ENCODE data around the gene EPB41L4A.
A peak's percentile ranks its signal among the peaks of the same experiment; 100 is the strongest.
"Not testable (repeated sequence)": the region's sequence is repeated elsewhere in the genome, so short reads cannot be mapped to it uniquely, and the experiment has no call there.

The EPB41L4A gene

GRCh38 chr5:112419164-112419985, at the start of gene EPB41L4A:
Gene EPB41L4A (minus strand): TSS chr5:112419277. CDS start chr5:112419039, 238 bp downstream.
- no peak for DNase-seq (ENCODE audit: low read depth)

- DNase-seq (ENCODE audit: low read depth): no peak
Observed at GRCh38 chr5:112467485-112467884, 48.4 kb upstream of the EPB41L4A start.

- not testable (repeated sequence) for DNase-seq (ENCODE audit: low read depth)
Observed at GRCh38 chr5:112466261-112466660, 47.2 kb upstream of the EPB41L4A start.

GRCh38 chr5:112447187-112447760, 28.2 kb upstream of the EPB41L4A start:
- DNase-seq (ENCODE audit: low read depth): not testable (repeated sequence)

GRCh38 chr5:112445626-112446350, 26.7 kb upstream of the EPB41L4A start:
- DNase-seq (ENCODE audit: low read depth): no peak

- not testable (repeated sequence) for DNase-seq (ENCODE audit: low read depth)
Observed at GRCh38 chr5:112443932-112444331, 24.9 kb upstream of the EPB41L4A start.

- no peak for DNase-seq (ENCODE audit: low read depth)
Observed at GRCh38 chr5:112440031-112440430, 21.0 kb upstream of the EPB41L4A start.

GRCh38 chr5:112436144-112436543, 17.1 kb upstream of the EPB41L4A start:
- DNase-seq (ENCODE audit: low read depth): no peak

- no peak for DNase-seq (ENCODE audit: low read depth)
Observed at GRCh38 chr5:112434641-112435040, 15.6 kb upstream of the EPB41L4A start.

GRCh38 chr5:112426202-112426601, 7.1 kb upstream of the EPB41L4A start:
- not testable (repeated sequence) for DNase-seq (ENCODE audit: low read depth)

GRCh38 chr5:112419986-112420864, 1.1 kb upstream of the EPB41L4A start:
- no peak for DNase-seq (ENCODE audit: low read depth)

GRCh38 chr5:112418659-112419163, 366 bp downstream of the EPB41L4A start:
- no peak for DNase-seq (ENCODE audit: low read depth)

- peak; percentile 38 for DNase-seq (ENCODE audit: low read depth)
Observed at GRCh38 chr5:112417931-112418658, 982 bp downstream of the EPB41L4A start.

- no peak for DNase-seq (ENCODE audit: low read depth)
Observed at GRCh38 chr5:112415552-112415951, 3.5 kb downstream of the EPB41L4A start.

- no peak for DNase-seq (ENCODE audit: low read depth)
Observed at GRCh38 chr5:112413611-112414010, 5.5 kb downstream of the EPB41L4A start.

GRCh38 chr5:112412346-112412745, 6.7 kb downstream of the EPB41L4A start:
- DNase-seq (ENCODE audit: low read depth): no peak

GRCh38 chr5:112411903-112412302, 7.2 kb downstream of the EPB41L4A start:
- no peak for DNase-seq (ENCODE audit: low read depth)

- no peak for DNase-seq (ENCODE audit: low read depth)
Observed at GRCh38 chr5:112407666-112408065, 11.4 kb downstream of the EPB41L4A start.

GRCh38 chr5:112407240-112407639, 11.8 kb downstream of the EPB41L4A start:
- no peak for DNase-seq (ENCODE audit: low read depth)

GRCh38 chr5:112403069-112403468, 16.0 kb downstream of the EPB41L4A start:
- no peak for DNase-seq (ENCODE audit: low read depth)

GRCh38 chr5:112401924-112402323, 17.2 kb downstream of the EPB41L4A start:
- DNase-seq (ENCODE audit: low read depth): no peak
